Fibroblast of upper back skin (primary cell): ENCODE measurements around the gene LHPP.

ENCODE experiments used
- DNase-seq: peaks from one replicate; pipeline ENCODE4 v3.0.0-alpha.2; 2013

Gene LHPP

DNA sequence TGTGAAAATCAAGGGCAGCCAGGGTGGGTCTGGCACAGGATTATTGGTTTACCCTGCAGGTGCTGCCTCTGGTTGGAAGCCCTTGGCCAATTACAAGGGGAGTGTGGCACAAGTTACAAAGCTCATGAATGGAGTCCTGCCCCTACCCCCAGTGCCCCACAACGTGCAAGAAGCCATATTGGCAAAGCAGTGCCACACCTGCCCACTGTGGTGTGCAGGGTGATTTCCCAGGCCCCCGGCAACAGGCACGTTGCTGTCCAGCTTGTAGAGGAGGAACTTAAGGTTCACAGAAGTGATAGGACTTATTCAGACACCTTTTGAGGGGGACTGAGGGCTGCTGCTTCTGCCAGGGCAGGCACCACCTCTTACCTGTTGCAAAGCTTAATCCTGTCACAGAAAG lies 11.4 kb downstream of the LHPP start:
- DNase-seq = no peak

DNA sequence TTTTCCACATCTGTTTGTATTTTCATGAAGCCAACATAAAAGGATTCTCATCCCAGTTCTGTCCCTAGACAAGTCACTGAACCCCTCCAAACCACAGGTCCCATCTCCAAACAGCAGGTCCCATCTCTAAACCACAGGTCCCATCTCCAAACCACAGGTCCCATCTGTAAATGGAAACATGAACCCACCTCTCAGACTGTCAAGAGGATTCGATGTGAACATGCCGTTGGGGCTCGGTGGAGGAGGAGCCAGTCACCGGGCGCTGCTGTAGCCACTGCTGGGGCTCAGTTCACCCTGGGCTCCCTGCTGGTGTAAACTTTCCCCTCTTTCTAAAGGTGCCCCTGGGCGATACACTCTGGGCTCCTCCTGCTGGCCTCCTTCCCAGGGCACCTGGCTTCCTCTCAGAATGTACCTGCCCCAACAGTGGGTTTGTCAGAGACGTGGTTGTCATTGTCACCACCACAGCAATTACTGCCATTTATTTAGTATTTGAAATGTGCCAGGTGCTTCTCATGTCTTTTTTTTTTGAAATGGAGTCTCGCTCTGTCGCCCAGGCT lies 13.0 kb downstream of the LHPP start:
- DNase-seq = no peak

GRCh38 chr10:124476043-124476725 lies 14.6 kb downstream of the LHPP start:
- DNase-seq = no peak

DNA sequence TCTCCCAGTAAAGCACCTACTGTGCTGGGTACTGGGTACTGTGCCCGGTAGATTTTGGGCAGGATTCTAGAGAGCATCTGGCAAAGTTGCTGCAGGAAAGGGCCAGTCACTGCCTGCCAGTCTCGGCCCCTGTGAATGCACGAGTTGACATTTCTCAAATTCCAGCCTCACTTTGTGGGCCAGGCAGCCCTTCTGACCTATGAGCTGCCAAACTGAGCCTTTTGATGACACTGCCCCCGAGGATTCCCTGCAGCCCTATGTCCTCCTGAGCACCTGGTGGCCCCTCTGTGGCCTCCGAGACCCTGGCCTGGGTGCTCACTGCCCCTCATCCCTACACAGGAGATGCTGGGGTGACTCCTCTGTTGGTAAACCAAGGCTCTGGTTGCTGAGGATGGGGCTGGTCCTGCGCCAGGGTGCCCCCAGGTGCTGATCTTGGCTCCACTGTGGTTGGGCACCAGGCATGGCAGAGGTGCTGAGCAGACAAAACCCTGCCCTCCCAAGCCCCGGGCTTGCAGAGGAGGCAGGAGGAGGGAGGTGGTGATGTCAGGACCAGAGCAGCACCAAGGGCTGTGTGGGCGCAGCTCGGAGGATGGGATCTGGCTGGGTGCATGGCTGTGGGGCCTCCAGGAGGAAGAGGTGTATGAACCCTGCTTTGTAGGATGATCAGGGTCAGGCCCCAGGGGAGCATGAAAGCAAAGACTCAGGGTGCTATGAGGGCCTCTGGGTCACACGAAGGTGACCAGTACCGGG lies 16.2 kb downstream of the LHPP start:
- DNase-seq = no peak

GRCh38 chr10:124478515-124478914 lies 16.9 kb downstream of the LHPP start:
- no peak for DNase-seq

GRCh38 chr10:124480860-124481259 lies 19.2 kb downstream of the LHPP start:
- no peak for DNase-seq

DNA sequence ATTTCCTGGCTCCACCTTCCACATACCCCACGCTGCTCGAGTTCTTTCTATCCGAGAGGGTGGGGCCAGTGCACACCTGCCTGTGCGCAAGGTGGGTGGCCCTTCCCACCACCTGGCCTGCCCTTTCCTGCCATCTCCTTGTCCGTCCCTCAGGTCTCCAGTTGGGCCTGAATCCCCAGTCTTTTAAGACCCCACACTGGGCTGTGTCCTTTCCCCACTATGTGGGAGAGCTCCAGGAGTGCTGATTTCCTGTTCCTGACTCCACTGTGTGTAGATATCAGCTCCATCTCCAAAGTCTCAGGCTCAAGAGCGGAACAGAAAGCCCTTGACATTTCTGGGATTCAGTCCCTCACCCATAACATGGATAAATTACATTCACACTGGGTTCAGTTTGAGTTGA lies 20.1 kb downstream of the LHPP start:
- no peak for DNase-seq

DNA sequence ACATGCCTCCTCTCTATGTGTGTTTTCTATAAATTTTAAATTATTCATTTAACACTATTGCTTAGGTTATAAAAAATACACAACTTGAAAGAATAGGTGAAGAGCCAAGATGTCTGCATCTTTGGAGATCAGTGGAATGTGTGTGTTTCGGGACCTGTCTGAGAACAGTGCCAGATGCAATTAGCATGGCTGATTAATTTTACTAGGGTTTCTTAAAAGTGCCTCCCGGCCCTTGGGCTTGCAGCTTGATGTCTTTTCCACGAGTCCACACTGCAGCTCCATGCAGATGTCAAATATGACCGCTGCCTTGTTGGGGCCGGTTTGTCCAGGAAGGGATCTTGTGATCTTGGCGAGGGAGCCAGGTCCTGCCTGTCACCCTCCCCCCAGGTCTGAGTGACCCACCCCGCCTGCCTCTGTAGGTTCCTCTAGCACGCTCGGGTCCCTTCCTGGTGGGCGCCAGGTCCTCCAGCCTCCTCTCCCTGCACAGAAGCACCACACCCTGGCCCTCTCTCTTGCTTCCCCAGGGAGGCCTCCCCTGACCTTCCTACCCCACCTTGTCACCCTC lies 20.7 kb downstream of the LHPP start:
- no peak for DNase-seq

DNA sequence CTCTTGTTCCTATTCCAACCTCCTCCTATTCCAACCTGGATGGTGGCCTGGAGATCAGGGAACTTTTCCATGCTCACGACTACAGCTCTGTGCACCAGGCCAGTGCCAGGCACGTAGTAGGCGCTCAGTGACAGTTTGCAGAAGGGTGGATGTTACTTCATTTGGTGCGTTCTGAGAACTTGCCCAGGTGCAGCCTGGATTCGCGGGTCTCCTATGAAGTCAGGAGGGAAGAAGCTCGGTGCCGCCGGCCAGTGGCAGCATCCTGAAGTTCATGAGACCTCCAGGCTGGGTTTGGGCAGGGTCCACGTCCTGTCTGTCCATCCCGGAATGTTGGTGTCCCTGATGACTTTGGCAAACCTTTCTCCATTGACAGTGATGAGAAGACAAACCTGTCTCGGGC lies 21.3 kb downstream of the LHPP start:
- DNase-seq = no peak

GRCh38 chr10:124484031-124484430 lies 22.4 kb downstream of the LHPP start:
- no peak for DNase-seq

GRCh38 chr10:124484661-124485060 lies 23.0 kb downstream of the LHPP start:
- no peak for DNase-seq

GRCh38 chr10:124486635-124487034 lies 25.0 kb downstream of the LHPP start:
- DNase-seq = no peak

- no peak for DNase-seq
Measured at GRCh38 chr10:124491105-124491504, 29.5 kb downstream of the LHPP start.

DNA sequence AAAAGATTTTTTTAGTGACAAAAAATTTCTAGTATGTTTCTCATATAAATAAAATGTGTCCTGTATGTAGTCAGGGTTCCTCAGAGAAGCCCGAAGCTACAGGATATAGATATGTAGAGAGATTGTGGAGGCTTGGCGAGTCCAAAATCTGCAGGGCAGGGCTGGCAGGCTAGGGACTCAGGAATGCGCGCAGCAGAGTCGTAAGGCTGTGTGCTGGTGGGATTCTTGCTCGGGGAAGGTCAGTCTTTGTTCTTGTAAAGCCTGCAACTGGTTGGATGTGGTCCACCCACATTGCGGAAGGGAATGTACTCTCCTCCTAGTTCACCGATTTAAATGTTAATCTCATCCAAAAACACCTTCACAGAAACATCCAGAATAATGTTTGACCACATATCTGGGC lies 30.6 kb downstream of the LHPP start:
- no peak for DNase-seq

DNA sequence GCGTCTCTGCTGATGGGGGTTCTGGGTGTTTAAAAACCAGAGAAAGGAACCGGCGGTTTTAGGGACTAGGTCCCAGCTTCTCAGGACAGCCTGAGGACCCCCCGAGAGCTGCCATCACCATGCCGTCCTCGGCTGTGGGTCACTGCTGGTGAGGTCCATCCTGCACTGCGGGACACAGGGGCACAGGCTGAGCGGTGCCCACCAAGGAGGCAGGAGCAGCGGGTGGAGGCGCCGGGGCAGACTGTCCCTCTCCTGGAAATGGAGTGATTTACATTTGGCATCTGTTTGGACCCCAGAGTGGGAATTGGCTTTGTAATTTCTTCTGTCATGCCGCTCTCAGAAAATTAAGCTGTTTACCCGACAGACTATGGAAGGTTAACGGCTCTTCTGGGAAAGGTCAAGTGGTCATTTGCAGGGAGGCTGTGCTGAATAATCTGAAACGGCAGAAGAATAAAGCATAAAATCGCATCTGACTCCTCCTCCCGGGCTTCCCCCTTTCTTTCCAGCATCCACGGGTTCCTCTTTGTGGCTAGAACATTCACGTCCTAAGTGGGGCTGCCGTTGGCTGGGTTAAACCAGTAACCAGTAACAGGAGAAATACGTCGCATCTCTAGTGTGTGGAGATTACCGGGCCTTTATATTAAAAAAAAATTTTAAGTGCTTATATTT lies 31.7 kb downstream of the LHPP start:
- no peak for DNase-seq

- DNase-seq = no peak
Measured at GRCh38 chr10:124494046-124494807, 32.6 kb downstream of the LHPP start.

DNA sequence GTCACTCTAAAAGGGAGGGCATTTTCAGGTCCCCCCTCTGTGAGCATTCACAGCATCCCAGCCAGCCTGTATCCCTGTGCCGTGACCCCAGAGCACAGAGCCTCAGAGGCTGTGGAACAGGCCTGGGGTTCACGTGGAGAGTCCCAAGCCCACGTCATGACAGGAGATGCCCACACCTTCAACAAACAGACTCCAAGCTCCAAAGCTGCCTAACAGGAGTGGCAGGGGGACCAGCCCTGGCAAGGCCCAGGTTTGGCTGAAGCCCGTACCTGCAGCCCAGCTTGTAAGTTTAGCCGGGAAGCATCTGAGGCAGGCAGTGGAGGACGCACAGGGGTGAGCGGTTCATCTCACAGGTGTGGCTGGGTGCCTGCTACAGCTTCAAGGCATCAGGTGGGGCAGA lies 33.5 kb downstream of the LHPP start:
- DNase-seq = no peak

DNA sequence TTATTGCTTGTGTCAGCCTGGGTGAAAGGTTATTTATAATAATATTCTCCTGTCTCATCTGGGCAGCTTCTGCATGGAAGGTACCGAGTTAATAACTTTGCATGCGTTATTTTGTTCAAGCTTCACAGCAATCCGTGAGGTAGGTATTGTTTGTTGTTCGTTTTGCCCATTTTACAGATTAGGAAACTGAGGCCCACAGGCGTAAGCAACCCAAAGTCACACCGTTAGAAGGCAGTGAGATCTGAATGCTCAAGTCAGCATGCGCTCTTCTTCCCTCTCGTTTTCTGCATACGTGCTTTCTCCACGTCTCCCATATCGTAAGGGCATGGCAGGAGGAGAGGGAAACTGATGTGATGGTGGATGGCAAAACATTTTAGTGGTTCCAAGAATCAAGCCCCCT lies 34.1 kb downstream of the LHPP start:
- no peak for DNase-seq

- DNase-seq = no peak
Measured at GRCh38 chr10:124496150-124496549, 34.5 kb downstream of the LHPP start.

GRCh38 chr10:124496620-124497019 lies 35.0 kb downstream of the LHPP start:
- DNase-seq = no peak

DNA sequence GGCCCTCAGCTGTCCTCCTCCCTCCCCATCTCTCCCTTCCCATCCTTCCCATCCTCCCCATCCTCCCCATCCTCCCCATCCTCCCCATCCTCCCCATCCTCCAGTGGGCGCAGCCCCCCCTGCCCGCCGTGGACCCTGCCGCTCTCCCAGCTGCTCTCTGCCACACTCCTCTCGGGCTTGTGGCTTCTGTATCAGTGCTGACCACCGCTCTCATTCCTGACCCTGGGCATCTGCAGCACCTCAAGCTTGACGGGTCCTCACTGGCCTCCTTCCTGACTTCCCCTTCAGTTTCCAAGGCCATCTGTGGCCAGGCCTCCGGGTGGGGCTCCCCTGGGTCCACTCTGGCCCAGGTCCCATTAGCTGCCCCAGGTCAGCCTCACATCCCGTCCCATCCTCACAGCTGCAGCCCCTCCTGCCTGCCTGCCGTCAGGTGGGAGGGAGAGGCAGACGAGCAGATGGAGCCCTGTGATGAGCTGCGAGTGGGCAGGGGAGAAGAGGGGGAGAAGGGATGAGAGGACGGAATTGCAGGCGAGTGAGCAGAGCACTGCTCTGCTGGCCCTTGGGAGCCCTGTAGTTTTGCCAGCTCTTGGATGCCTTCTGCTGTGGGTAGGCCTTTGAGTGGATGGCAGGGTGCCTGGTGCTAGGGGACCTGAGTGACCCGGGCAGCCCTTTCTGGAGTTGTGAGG lies 35.7 kb downstream of the LHPP start:
- DNase-seq = no peak

DNA sequence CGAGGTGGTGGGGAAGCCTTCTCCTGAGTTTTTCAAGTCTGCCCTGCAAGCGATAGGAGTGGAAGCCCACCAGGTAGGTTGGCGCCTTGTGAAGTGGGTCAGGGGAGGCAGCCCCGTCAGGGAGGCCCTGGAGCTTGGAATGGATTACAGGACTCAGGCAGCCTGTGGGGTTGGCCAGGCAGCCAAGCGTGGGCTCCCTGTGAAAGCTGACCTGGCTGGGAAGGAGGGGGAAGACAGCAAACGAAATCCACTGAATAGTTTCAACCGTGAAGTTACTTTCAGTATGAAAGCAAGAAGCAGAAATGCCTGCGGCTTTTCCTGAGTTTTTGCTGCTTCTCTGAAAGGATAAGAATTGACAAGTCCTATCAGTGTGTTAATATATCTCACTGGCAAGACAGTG lies 36.4 kb downstream of the LHPP start:
- no peak for DNase-seq
